ENCODE data around the gene MYO1H.

Gene MYO1H

GRCh38 chr12:109491671-109492070, 144.0 kb downstream of the MYO1H start:
- no peak for DNase-seq
- no peak for TF ChIP-seq CTCF (IDR thresholded peaks at IDR 0.05; ENCODE audit: low read depth, low read length, missing control alignments)
- Histone ChIP-seq H3K36me3 (replicated peaks) (peaks cover 38% of the 10 kb centered on the region), H3K27ac (no peak overlapping the region), H3K4me3 (ENCODE audit: low read depth, low read length) (no peak overlapping the region), H3K27me3 (replicated peaks) (no peaks in the 10 kb centered on the region)
- in situ Hi-C loops (cut with HindIII; ENCODE audit: low pct_ligation_motif_present, low sequenced_read_pairs), result no loop called here

- in situ Hi-C loops (cut with HindIII; ENCODE audit: low pct_ligation_motif_present, low sequenced_read_pairs), result no loop called here
- no peak for DNase-seq
- Histone ChIP-seq H3K36me3 (replicated peaks) (peaks cover 32% of the 10 kb centered on the region), H3K4me3 (ENCODE audit: low read depth, low read length) (no peak overlapping the region), H3K27ac (no peak overlapping the region), H3K27me3 (replicated peaks) (no peaks in the 10 kb centered on the region)
- no peak for TF ChIP-seq CTCF (IDR thresholded peaks at IDR 0.05; ENCODE audit: low read depth, low read length, missing control alignments)
Measured at GRCh38 chr12:109492371-109492770, 144.7 kb downstream of the MYO1H start.

GRCh38 chr12:109493090-109493489, 145.4 kb downstream of the MYO1H start:
- Histone ChIP-seq H3K36me3 (replicated peaks) (peaks cover 25% of the 10 kb centered on the region), H3K27me3 (replicated peaks) (no peaks in the 10 kb centered on the region), H3K27ac (no peak overlapping the region), H3K4me3 (ENCODE audit: low read depth, low read length) (no peak overlapping the region)
- in situ Hi-C loops (cut with HindIII; ENCODE audit: low pct_ligation_motif_present, low sequenced_read_pairs), result no loop called here
- DNase-seq, result no peak
- no peak for TF ChIP-seq CTCF (IDR thresholded peaks at IDR 0.05; ENCODE audit: low read depth, low read length, missing control alignments)

GRCh38 chr12:109493938-109494337, 146.2 kb downstream of the MYO1H start:
- Histone ChIP-seq H3K4me3 (ENCODE audit: low read depth, low read length) (no peak overlapping the region), H3K27ac (no peak overlapping the region), H3K36me3 (replicated peaks) (peaks cover 21% of the 10 kb centered on the region), H3K27me3 (replicated peaks) (no peaks in the 10 kb centered on the region)
- TF ChIP-seq CTCF (IDR thresholded peaks at IDR 0.05; ENCODE audit: low read depth, low read length, missing control alignments), result no peak
- no peak for DNase-seq
- in situ Hi-C loops (cut with HindIII; ENCODE audit: low pct_ligation_motif_present, low sequenced_read_pairs), result no loop called here

GRCh38 chr12:109494348-109494881, 146.7 kb downstream of the MYO1H start:
- TF ChIP-seq CTCF (IDR thresholded peaks at IDR 0.05; ENCODE audit: low read depth, low read length, missing control alignments), result no peak
- Histone ChIP-seq H3K4me3 (ENCODE audit: low read depth, low read length) (no peak overlapping the region), H3K36me3 (replicated peaks) (peaks cover 19% of the 10 kb centered on the region), H3K27me3 (replicated peaks) (no peaks in the 10 kb centered on the region), H3K27ac (no peak overlapping the region)
- in situ Hi-C loops (cut with HindIII; ENCODE audit: low pct_ligation_motif_present, low sequenced_read_pairs), result no loop called here
- no peak for DNase-seq

- TF ChIP-seq CTCF (IDR thresholded peaks at IDR 0.05; ENCODE audit: low read depth, low read length, missing control alignments), result no peak
- no peak overlapping the region for H3K4me3 ChIP-seq (ENCODE audit: low read depth, low read length)
- no peak overlapping the region for H3K27ac ChIP-seq
- H3K27me3 ChIP-seq (replicated peaks), result no peaks in the 10 kb centered on the region
- peaks cover 18% of the 10 kb centered on the region for H3K36me3 ChIP-seq (replicated peaks)
- in situ Hi-C loops (cut with HindIII; ENCODE audit: low pct_ligation_motif_present, low sequenced_read_pairs), result no loop called here
- DNase-seq, result no peak
Measured at GRCh38 chr12:109495012-109495411, 147.3 kb downstream of the MYO1H start.
